GM12872 (cell line): ENCODE measurements around the gene RAB3GAP2.

Source experiments
- TF ChIP-seq, protein P1 (sequence below): IDR thresholded peaks from 3 replicates; pipeline ENCODE4 v1.5.1; 2011; ENCODE audit warnings: low read depth, mild to moderate bottlenecking, low read length, moderate library complexity; ENCODE audit not compliant: insufficient read depth

Gene RAB3GAP2

DNA sequence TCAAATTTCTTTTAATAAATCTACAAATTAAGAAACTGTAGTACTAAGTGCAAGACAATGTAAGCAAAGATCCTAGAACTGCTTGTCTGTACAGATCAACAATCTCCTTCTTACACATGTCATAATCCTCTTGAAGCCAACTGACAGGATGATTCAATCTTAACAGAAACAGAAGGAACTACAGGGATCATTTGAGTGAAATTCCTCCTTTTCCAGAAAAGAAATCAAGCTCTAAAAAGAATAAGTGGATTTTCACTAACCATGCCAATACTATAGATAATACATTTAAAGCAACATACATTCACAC, 53.2 kb downstream of the RAB3GAP2 start:
- TF ChIP-seq, protein P1, sequence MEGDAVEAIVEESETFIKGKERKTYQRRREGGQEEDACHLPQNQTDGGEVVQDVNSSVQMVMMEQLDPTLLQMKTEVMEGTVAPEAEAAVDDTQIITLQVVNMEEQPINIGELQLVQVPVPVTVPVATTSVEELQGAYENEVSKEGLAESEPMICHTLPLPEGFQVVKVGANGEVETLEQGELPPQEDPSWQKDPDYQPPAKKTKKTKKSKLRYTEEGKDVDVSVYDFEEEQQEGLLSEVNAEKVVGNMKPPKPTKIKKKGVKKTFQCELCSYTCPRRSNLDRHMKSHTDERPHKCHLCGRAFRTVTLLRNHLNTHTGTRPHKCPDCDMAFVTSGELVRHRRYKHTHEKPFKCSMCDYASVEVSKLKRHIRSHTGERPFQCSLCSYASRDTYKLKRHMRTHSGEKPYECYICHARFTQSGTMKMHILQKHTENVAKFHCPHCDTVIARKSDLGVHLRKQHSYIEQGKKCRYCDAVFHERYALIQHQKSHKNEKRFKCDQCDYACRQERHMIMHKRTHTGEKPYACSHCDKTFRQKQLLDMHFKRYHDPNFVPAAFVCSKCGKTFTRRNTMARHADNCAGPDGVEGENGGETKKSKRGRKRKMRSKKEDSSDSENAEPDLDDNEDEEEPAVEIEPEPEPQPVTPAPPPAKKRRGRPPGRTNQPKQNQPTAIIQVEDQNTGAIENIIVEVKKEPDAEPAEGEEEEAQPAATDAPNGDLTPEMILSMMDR = no peak

DNA sequence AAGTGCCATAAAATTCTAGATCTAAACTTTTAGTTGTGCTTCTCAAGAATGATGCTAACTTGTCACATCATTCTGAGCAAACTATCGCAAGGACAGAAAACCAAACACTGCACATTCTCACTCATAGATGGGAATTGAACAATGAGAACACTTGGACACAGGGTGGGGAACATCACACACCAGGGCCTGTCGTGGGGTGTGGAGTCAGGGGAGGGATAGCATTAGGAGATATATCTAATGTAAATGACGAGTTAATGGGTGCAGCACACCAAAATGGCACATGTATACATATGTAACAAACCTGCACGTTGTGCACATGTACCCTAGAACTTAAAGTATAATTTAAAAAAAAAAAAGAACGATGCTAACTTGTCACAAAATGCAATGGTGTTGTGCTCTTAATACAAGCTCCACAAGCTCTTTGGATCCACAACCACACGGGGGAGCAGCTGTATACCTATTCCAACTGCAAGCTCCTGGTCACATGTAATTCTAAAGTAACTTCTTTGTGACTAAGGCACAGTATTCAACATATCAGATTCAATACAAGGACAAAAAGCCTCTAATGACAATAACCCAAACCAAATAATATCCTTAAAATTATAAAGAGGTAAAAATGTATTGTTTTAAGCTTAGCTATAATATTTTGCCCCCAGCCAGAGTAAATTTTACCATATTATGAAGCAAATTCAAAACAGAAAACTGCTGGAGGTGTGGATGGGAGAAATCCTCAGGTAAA, 53.7 kb downstream of the RAB3GAP2 start:
- TF ChIP-seq, protein P1 = peak; percentile 69

DNA sequence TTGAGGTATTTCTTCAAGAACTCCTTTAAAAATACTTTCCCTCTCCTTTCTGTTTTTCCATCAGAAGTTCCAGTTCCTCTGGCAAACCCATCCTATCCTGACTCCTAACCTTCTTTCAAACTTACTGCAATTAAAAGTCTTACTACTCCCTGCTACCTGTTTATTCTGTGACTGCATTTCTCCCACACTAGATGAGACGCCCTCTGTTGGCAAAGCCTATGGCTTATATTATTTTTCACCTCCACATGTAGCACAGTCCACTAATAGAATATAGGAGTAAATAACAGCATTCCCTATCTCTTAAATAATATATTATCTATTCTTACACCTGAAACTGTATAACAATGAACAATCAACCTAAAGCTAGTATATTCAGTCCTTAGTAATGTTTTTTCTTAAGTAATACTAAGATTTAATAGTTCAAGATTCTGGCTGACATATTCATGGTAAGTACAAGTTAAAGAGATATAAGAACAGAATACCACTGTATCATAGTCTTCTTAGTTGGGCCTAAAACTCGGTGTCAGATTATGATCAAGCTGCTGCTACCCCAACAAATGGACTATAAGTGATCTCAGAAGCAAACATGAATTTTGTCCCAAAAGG, 54.8 kb downstream of the RAB3GAP2 start:
- TF ChIP-seq, protein P1 = peak; percentile 57

DNA sequence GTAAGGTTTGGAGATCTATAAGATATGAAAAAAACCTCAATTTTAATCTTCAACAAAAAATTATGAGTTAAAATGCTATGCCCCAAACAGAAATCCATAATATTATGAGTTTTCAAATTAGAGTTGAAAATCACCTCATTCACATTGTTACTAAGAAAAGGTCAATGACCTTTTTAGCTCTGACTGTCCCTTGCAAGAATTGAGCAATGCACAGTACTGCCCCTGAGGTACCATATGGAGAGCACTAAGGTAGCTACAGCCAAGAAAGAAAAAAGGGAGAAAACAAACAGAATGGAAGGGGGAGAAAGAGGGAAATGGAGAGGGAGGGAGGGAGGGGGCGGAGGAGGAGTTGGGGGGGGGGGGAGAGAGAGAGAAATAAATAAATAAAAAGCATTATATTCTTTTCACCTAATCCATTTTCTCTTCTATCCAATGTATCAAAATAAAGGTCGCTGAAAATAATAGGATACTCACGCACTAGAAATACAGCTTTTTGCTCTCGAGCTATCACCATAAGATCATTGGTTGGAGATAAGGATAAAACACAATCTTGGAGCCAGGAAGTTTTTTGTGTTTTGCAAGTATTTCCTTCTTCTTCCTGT, 58.8 kb downstream of the RAB3GAP2 start:
- TF ChIP-seq, protein P1 = no peak

DNA sequence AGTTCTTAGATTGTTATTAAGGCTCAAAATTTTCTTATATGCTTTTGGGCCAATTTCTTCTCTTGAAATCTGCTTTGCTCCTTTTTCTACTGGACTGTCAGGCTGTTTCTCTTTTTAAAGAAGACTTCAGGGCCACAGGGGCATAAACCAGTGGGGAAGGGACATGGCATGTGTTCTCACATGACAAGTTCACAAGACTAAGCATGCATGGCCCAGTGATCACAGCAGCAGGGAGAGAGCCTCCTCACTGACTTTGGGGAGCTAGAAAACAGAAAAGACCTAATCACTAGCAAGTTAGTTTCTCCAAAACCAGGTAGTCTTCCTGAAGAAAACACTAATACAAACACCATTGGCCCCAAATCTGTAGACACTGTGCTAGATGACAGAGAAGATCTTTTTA, 64.8 kb downstream of the RAB3GAP2 start:
- TF ChIP-seq, protein P1 = no peak

DNA sequence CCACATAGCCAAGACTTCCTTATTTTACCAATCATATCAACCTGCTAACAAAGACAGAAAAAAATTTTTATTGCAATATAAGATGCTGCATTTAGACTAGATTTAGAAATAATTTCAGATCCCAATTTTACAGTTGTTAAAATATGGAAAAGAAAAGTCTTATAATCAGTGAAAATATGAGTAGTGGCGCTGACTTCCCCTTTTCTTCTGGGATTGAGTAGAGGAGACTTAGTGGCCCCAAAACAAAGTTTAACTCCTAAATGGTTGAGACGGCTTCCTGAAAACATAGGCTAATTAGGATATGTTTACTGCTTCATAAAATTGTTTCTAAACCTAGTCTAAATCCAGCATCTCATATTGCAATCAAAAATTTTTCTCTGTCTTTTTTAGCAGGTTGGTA, 68.4 kb downstream of the RAB3GAP2 start:
- TF ChIP-seq, protein P1 = no peak

DNA sequence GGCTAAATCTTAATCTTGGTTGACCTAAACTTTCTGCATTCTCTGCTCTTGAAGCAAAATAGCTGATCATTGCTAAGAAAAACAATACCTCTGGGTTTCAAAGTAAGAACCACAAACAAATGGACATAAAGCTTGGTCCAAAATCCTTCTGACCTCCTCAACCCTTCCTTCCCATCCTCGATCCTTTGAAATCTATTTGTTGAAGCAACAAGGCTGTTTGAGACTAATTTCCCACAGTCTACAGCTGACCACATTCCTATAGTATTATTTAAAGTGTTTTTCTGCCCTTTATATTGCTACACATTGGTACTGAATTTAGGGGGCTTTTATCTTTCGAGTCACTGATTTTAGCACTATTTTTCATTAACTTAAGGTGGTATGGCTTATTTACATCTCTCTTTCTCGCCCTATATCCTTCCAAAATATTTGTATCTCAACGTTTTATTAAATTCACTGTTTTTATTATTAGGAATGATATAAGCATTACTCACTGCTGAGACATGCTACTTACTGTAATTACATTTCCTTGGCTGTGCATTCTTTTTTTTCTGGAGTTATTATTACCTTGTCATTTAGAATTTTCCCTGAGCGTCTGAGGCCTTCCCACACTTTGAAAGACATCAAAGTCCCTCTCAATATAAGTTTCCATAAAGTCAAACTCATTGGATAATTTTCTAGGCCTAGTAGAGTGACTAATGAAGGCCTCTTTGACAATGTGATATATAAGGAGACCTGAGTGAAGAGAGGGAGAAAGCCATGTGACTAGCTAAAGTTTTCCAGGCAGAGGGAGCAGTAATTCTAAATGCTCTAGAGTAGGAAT, 73.9 kb downstream of the RAB3GAP2 start:
- TF ChIP-seq, protein P1 = no peak
